ENCODE data around the gene CAB39.
A peak's percentile ranks its signal among the peaks of the same experiment; 100 is the strongest.

The CAB39 gene

GRCh38 chr2:230712443-230713330 lies at the start of gene CAB39:
Gene CAB39, plus strand, starts transcription at chr2:230712842. Its CDS starts 47,160 bp downstream, at chr2:230760002.
- DNase-seq (ENCODE audit: low spot score): peak; percentile 95
- in situ Hi-C loops (cut with MboI; ENCODE audit: low sequenced_read_pairs, unreplicated experiment): no loop called here
- peak; percentile 99 for TF ChIP-seq CTCF (IDR thresholded peaks at IDR 0.05; ENCODE audit: borderline replicate concordance, control extremely low read depth, extremely low read depth, insufficient read depth, missing control alignments)

DNA sequence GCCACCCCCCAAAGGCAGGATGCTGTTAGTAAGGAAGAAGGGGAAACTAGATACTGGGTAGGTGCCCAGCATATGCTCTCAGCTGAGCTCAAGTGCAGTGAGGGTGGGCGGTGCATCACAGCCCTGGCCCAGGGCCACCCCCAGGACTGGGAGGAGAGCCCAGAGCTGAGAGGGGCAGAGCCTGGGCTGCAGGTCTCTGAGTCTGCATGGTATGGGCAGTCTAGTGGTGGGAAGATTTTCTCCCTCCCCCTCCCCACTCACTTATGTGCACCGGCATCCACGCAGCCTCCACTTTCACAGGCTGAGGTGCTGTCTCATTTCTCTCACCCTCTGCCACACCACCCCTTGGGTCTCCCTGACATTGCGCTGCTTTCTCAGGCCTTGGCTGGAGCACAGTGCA lies 48.5 kb upstream of the CAB39 start:
- in situ Hi-C loops (cut with MboI; ENCODE audit: low sequenced_read_pairs, unreplicated experiment): no loop called here
- DNase-seq (ENCODE audit: low spot score): no peak
- TF ChIP-seq CTCF (IDR thresholded peaks at IDR 0.05; ENCODE audit: borderline replicate concordance, control extremely low read depth, extremely low read depth, insufficient read depth, missing control alignments): no peak

- no peak for DNase-seq (ENCODE audit: low spot score)
- in situ Hi-C loops (cut with MboI; ENCODE audit: low sequenced_read_pairs, unreplicated experiment): no loop called here
- TF ChIP-seq CTCF (IDR thresholded peaks at IDR 0.05; ENCODE audit: borderline replicate concordance, control extremely low read depth, extremely low read depth, insufficient read depth, missing control alignments): no peak
Observed at GRCh38 chr2:230664844-230665243, 47.8 kb upstream of the CAB39 start.

DNA sequence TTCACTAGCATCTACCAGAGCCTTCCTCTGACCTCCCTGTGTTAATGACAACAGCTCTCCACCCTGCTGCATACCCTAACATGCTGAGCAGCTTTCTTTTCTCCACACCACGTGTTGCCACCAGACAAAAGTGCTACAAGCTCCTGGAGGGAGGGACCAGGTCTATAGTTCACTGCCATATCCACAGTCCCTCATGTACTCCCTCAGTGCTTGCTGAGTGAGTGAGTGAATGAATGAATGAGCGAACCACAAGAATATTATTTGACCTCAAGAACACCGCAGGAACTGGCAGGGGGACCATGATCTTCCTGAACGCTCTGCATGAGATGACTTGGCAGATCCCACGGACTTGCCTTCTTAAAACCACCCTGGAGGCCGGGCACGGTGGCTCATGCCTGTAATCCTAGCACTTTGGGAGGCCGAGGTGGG lies 47.4 kb upstream of the CAB39 start:
- in situ Hi-C loops (cut with MboI; ENCODE audit: low sequenced_read_pairs, unreplicated experiment): no loop called here
- DNase-seq (ENCODE audit: low spot score): no peak

DNA sequence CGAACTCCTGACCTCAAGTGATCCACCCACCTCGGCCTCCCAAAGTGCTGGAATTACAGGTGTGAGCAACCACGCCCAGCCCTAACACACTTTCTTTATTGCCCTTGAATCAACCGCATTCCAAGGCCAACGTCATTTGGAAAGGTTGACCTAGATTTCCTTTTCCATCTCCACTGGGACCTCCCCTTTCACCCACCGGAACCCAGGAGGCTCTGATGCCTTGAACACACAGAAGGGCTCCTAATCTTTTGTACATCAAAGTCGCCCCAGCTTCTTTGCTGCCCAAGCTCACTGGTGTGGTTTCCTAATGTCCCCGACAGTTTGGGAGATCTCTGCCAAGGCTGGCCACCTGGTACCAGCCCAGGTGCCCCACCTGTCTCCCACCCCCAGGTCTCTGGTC lies 46.2 kb upstream of the CAB39 start:
- in situ Hi-C loops (cut with MboI; ENCODE audit: low sequenced_read_pairs, unreplicated experiment): no loop called here
- no peak for TF ChIP-seq CTCF (IDR thresholded peaks at IDR 0.05; ENCODE audit: borderline replicate concordance, control extremely low read depth, extremely low read depth, insufficient read depth, missing control alignments)
- DNase-seq (ENCODE audit: low spot score): no peak

More for the DNA sequence above, 47.4 kb upstream of the CAB39 start:
- TF ChIP-seq CTCF (IDR thresholded peaks at IDR 0.05; ENCODE audit: borderline replicate concordance, control extremely low read depth, extremely low read depth, insufficient read depth, missing control alignments): no peak

GRCh38 chr2:230666885-230667712 lies 45.5 kb upstream of the CAB39 start:
- DNase-seq (ENCODE audit: low spot score): no peak
- in situ Hi-C loops (cut with MboI; ENCODE audit: low sequenced_read_pairs, unreplicated experiment): no loop called here
- no peak for TF ChIP-seq CTCF (IDR thresholded peaks at IDR 0.05; ENCODE audit: borderline replicate concordance, control extremely low read depth, extremely low read depth, insufficient read depth, missing control alignments)
